HG03460 (cell line): ENCODE data around the gene ID4.

Source experiments
- ATAC-seq: cut with Tn5 transposase; IDR thresholded peaks from one replicate; pipeline ENCODE4 v1.9.1; 2021; ENCODE audit not compliant: unreplicated experiment

Gene ID4, protein sequence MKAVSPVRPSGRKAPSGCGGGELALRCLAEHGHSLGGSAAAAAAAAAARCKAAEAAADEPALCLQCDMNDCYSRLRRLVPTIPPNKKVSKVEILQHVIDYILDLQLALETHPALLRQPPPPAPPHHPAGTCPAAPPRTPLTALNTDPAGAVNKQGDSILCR

DNA sequence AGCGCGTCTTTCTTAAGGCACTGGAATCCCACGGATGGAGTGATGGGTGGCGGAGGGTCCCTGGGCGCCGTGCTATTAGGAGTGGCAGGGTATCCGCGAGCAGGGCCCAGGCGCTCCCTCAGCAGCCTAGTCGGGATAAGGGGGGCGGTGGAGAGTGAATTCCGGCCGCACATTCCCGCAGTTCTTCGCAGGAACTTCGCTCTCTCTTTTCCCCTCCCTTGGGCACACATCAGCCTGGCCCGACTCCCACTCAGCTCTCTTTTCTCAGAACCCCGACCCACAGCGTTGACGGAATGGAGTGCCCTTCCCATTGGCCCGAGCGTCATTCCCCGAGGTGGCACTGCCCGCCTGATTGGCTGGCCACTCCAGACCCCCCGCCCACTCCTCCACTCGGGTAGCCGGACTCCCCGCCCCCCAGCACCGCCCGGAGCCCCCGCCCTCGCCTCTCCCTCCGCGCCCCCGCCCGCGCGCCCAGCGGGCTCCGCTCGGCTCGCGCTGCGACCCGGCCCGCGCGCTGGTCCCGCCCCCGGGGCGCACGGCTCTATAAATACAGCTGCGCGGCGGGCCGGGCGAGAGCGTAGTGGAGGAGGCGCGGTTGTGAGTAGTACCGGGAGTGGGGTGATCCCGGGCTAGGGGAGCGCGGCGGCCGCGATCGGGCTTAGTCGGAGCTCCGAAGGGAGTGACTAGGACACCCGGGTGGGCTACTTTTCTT lies at the start of gene ID4:
Gene ID4, plus strand, starts transcription at position 572 of the 712 bp plus-strand sequence. CDS start 385 bp downstream, outside the sequence.
- ATAC-seq = no peak

DNA sequence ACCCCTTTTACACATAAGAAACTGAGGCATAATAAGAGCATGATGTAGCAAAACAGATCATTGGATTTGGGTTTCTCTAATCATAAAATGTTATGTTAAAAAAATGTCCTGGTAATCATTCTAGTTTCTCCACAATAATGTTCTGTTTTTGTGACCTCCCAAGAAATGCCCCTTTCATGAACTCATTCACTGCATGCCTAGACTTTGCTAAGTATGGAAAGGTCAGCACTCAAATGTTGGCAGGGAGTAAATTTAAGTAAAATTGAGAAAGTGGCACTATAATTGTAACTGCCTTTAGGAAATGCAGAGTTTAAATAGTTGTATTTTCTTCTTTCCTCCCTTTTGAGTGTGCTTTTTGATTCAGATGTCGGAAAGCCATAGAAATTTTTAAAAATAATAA lies 48.5 kb upstream of the ID4 start:
- ATAC-seq = no peak

DNA sequence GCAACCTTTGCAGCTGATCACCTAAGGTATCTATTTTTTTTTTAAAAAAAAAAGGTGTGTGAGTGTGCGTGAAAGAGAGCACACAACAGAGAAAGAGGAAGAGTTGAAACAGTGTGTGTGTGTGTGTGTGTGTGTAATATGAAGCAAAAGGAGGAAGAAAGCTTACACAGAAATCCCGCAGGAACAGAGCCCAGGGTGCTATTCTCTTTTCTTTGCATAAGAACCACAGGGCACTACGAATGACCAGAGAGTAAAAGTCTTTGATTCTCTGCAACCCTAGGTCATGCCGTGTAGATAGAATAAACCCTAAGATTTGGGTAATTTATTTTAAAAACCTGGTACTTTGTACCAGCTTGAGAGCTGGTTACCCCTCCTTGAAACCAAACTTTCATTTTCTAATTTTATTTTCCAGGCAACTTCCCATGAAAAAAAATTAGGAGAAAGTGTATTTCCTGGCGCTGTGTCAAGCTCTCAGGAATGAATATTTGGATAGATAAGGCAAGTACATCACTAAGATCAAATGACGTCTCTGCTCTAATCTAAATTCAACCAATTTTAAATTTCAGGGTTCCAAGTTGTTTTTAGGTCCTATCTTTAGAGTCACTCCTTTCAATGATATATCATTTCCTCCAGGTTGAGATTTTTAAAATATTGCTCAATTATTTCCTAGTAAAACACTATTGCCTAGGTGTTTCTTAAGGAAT lies 47.9 kb upstream of the ID4 start:
- ATAC-seq = no peak

DNA sequence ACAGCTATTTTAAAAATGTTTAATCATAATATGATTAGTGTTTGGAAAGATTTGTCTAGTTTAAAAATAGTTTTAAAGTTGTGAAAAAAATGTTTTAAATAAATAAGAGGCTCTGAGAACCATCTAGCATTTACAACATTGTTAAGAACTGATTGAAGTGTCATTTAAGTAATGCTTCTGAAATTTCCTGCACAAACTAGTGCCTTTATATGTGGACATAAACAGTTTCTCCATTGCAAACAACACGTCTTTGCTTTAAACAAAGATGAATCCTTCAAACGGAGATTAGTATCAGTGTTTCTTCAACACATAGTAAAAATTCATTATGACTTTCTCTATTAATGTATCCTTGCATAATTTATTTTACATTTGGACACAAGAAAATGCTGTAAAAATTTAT lies 45.9 kb upstream of the ID4 start:
- ATAC-seq = no peak

DNA sequence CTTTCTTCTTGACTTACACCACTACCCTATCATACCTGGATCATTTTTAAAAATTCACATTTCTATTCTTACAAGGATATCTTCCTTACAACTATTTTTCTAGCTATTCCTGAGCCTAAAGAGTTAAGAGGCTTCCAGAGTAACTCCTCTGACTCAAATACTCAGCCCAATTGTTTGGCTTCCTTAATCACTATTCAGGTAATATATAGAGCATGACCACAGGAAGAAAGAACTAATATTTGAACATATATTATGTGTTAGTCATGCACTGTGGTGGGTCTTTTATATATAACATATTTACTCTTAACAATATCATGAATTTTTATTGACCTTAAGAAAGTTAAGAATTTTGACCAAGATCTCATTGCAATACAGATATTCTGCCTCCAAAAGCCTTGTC lies 42.0 kb upstream of the ID4 start:
- ATAC-seq = no peak

DNA sequence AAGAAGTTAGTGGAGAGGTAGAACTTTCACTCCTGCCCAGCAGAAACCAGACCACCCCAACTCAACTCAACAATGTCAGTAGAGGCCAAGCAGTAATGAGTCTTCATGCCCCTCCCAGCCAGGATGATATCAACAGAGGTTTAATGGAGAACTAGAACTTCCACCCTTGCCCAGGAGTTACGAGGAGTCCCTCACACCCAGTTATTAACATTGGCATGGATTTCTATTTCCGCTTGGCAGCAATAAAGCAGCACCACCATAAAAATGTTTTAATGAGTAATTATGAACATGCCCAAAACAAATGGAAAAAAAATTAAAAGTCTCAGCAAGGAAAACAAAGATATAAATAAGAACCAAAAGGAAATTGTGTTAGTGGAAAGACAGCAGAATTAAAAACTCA lies 40.7 kb upstream of the ID4 start:
- ATAC-seq = no peak

DNA sequence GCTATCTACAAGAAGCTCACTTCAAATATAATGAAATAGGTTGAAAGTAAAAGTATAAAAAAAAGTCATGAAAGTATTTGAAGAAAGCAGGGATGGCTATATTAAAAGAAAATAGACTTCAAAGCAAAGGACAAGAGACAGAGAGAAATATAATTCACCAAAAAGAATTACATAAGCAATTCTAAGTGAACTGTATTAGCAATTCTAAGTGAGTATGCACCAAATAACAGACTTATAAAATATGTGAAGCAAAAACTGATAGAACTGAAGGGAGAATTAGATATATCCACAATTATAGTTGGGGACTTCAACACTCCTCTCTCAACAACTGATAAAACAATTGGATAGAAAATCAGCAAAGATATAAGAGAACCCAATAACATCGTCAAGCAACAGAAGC lies 38.8 kb upstream of the ID4 start:
- no peak for ATAC-seq

DNA sequence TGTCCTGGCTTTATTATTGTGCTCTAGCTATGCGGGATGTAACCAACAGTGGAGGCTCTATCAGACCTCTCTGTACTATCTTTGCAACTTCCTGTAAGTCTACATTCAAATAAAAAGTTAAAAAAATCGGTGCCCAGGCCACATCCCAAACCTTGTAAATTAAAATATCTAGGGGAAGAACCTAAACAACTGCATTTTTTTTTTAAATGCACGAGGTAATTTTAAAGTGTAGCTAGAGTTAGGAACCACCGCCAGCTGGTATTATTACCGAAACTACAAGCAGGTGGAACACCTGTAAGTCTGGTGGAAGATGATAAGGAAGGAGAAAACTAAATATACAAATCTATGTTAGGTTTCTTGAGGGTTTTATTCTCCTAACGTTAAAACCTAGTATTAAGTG lies 34.5 kb upstream of the ID4 start:
- ATAC-seq = no peak

DNA sequence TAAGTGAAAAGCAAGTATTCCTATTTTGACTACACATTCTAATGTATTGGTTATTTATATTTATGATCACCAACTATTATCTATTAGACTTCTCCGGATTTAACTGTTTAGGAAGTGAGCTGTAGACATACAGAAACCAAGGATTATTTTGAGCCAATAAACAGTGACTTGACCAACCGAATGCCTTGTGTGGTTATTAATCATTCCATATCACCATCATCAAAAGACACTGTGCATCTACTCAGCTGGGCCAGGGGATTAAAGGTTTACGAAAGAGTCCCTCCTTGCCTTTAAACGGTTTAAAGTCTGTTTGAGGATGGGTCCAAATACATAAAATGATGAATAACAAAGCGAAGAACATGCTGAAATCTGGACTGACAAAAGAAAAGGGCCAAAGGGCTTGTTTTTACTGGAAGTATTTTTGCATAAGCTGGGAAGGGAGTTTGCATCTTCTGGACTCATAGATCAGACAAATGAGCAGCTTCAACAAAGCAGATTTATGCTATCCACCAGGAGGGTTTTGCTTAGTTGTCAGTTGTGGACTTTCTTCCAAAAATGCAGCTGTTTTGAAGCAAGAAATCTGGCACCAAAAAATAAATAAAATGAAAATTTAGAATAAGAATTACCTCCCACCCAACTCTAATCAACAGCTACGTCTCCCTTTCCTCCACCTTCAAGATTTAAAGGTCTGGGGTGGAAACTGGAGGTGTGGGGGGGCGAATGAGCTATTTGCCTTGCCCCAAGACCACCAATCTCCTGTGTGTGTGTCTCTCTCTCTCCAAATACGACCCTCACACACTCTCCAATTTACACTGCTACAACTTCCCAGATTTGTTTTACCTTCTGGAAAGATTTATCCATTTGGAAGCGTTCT lies 33.6 kb upstream of the ID4 start:
- no peak for ATAC-seq

DNA sequence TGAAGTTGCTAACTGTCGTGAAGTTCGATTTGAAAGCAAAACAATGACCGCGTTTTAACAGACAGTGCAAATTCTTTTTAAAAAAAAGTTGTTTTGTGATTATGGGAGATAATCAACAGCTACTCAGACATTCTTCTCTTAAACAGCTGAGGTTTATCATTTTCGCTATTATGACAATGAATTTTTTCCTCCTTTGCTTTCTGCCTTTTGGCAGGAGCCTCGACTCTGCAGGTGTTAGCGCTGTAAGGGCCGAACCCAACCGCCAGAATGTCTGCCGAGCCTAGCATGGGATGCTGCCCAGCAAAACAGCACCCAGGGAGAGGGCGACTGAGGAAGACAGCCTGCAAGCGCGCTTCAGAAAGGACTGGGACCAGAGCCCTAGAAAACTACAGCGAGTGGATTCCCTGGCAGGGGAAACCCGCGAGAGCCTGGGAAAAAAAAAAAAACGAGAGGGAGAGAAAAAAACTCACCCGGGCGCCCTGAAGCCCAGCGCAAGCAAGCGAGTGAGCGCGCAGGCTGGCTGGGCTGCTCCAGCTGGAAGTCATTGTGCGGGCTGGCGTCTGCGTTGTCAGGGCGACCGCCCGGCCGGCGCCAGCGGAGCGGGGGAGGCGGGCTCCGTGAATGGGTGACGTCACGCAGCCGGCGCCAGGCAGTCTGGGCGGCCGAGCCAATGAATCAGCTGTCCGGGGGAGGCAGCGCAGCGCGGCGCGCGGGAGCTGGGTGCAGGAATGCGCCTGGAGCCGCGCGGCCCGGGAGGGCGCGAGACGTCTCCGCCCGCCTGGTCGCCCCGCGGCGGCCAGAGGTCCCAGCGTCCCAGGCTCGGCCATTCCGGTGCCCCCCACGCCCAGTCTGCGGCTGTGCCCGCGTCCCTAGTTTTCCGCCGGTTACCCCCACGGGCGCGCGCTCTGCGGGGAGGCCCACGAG lies 32.7 kb upstream of the ID4 start:
- ATAC-seq = peak; percentile 99

DNA sequence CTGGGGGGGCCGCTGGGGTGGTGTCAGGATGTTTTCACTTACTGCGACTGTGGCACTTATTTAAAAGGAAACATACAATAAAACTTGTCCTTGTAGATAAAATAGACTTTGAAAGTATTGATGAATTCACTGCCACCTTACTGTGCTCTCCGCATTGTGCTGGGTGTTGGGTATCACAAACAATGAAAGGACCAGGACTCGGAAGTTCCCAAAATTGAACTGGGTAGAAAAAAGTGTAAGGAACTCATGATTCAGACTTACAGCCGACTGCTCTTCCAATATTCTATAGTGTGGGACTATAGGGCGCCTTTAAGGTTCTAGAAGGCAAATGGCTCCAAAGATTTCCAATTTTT lies 32.1 kb upstream of the ID4 start:
- ATAC-seq = no peak

DNA sequence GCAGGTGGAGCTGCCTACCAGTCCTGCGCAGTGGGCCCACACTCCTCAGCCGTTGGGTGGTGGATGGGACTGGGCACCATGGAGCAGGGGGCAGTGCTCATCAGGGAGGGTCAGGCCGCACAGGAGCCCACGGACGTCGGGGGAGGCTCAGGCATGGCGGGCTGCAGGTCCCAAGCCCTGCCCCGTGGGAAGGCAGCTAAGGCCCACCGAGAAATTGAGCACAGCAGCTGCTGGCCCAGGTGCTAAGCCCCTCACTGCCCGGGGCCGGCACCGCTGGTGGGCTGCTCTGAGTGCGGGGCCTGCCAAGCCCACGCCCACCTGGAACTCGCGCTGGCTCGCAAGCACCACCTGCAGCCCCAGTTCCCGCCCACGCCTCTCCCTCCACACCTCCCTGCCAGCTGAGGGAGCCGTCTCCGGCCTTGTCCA lies 30.2 kb upstream of the ID4 start:
- no peak for ATAC-seq

DNA sequence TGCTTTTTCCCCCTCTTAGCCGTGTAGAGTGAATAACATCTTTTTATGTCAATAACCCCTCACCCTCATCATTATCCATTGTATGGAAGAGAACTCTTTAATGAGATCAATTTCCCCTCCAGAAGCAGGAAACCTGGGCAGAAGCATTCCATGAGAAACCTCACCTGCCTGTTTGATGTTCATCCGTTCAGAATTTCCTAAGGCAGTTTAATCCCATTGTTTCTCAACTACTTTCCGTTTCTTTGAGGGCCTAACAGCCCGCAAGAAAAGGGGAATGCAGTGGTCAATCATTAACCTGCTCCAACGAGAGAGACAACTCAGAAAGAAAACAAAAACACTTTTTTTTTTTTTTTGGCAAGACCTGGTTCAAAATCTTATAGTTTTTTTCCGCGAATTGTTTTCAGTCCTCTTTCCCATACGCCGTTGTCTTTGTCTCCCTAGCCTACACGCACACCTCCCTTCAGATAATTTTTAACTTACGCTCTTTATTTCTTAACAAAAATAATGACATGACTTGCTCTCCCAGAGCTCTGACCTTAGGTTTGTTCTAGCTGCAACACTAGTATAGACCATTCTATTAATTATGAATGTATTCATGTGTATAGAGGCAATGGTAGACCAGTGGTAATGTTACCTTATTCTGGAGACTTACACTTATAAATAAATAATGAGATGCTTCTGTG lies 25.6 kb upstream of the ID4 start:
- no peak for ATAC-seq

DNA sequence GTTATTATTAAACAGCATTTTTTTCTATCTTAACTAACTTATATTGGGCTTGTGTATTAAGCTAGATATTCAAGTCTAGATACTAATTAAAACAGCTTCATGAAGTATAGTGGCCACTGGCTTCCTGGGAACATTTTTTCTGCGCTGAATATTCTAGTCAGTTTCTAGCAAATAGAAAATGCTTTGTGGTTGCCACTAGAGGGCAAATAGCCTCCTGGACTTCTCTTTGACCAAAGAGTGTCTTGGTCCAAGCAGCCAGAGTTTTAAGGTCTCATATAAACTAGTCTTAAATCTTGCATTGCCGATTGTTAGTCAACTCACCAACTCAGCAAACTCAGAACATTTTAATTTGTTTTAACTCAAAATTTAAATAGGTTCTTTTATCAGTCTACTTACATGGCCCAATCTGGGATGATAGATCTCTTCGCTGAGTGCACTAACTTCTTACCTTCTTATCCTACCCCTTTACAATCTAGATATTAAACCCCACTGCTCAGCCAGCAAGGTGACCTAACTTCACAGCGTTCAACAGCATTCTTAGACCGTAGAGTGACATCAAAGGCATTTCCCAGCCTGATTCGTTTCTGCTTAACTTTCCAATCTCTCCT lies 24.6 kb upstream of the ID4 start:
- ATAC-seq = no peak

DNA sequence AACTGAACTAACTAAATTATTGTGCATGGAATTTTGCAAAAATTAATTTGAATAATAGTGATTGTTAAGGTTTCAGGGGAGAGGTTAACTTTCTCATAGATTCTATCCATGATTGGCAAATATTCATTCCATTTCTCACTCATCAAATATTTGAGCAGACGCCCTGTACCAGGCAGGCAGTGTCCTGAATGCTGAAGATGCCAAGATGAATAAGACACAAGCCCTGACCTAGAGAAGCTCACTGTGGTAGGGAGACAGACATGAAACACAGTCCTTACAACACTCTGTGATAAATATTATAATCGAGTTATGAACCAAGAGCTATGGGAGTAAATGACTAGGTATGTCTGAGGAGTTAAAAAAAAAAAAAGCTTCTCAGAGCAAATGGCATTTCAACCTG lies 18.4 kb upstream of the ID4 start:
- ATAC-seq = no peak

DNA sequence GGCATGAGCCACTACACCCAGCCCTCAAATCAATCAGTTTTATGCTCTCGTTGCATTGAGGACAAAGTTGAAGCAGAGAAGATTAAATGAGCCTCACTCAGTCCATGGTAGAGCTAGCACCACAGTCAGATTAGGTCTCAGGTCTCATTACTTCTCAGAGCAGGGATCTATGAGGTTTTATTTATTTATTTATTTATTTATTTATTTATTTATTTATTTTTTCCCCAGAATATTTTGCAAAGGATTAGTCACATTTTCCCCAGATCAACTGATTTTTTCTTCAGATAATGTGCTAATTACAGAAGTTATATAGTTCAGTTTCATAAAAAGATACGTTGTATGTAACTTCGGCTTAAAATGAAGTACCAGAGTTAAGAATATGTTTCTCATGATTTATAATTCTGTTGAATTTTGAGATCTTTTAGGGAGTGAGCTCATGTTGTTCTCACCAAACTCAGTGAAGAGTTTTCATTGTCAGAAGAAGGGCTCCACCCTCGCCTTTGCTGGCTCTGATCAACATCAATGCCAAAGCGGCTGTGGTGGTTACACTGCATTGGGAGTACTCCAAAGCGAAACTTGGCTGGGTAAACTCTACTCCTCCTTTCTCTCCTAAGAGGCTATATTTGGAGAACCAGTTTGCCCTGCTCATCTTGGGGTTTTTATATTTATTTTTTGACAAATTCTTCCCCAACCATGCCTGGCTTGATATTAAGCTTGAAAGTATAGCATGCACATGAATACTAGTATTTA lies 12.9 kb upstream of the ID4 start:
- ATAC-seq = no peak

DNA sequence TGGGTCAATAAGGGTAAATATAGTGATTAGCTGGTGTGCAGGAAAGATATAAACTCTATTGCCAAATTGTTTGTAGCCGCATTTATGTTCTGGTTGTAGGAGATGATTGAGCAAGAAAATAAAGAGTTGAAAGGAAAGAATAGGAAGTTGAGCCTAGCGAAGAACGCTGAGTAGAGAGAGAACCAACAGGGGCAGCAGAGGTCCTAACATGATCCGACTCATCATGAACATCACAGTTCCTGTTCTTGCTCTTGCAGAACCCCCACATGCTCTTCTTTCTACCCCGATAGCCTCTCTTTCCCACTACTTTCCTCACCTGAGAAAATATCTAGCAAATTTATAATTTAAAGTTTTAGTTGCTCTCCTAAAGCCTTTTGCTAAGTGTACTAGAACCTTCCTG lies 9.9 kb upstream of the ID4 start:
- no peak for ATAC-seq

DNA sequence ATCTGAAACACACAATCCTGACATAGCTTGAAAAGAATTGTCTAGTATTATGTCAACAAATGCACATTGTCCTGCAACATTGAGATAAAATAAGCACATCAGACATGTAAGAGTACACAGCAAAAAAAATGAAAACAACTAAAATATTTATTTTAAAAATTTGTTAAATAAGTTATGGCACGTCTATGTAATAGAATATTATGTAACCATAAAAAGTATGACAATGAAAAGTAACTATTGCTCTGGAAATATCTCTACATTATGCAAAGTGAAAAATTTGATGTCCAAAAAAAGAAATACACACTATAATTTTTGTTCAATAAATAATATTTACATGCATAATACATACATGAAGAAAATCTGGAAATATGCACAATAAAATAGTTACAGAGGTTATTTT lies 9.3 kb upstream of the ID4 start:
- ATAC-seq = no peak

DNA sequence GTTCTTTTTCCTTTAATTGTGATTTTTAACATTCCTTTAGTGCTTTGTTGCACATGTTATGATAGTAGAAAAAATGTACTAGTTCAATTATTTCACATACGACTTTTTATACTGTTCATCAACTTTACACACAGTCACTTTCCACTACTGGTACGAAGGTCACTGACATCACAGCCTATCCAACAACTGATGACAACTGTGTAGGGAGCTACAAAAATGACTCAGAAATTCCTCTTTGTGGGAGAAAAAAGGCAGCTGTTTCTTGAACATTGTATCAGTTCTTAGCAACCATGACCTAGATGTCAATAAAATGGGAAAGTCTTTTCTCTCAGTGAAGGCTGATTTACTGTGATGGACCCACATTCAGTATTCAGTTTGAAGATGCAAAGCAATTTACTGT lies 7.0 kb upstream of the ID4 start:
- ATAC-seq = no peak
